ENCODE results near the gene KLF6.

KLF6 gene

GRCh38 chr10:3785251-3785850, 342 bp upstream of the KLF6 start:
- Histone ChIP-seq H3K27me3 (ENCODE audit: low read length) (no peaks in the 10 kb centered on the region), H2AFZ (ENCODE audit: low read depth, low read length, severe bottlenecking) (peak overlapping the region; percentile 85), H4K20me1 (ENCODE audit: low read depth, low read length) (no peaks in the 10 kb centered on the region), H3K9ac (ENCODE audit: low read length) (peak overlapping the region; percentile 93), H3K9me2 (replicated peaks; ENCODE audit: insufficient read depth, low read length) (no peaks in the 10 kb centered on the region), H3K4me2 (ENCODE audit: low read depth, low read length, poor library complexity, severe bottlenecking) (peak overlapping the region; percentile 76), H3F3A (ENCODE audit: insufficient read depth) (peaks cover 6% of the 10 kb centered on the region; the same call in 1 of the 2 replicates), H3K36me3 (ENCODE audit: low read length) (no peaks in the 10 kb centered on the region; the same call in 1 of the 2 replicates), H3K4me3 (ENCODE audit: insufficient read depth, low read length, poor library complexity, severe bottlenecking) (peak overlapping the region; percentile 81), H3K79me2 (ENCODE audit: insufficient read depth, low read length) (peaks cover 30% of the 10 kb centered on the region), H3K9me3 (ENCODE audit: insufficient read depth, low read length) (no peaks in the 10 kb centered on the region), H3K27ac (ENCODE audit: low read depth, low read length) (peak overlapping the region; percentile 82)
- TF ChIP-seq EZH2phosphoT487 (conservative IDR thresholded peaks at IDR 0.05; ENCODE audit: low read length), result no peak
- TF ChIP-seq CTCF (IDR thresholded peaks at IDR 0.05; ENCODE audit: insufficient read depth, low read length, poor library complexity, severe bottlenecking), result no peak

DNA sequence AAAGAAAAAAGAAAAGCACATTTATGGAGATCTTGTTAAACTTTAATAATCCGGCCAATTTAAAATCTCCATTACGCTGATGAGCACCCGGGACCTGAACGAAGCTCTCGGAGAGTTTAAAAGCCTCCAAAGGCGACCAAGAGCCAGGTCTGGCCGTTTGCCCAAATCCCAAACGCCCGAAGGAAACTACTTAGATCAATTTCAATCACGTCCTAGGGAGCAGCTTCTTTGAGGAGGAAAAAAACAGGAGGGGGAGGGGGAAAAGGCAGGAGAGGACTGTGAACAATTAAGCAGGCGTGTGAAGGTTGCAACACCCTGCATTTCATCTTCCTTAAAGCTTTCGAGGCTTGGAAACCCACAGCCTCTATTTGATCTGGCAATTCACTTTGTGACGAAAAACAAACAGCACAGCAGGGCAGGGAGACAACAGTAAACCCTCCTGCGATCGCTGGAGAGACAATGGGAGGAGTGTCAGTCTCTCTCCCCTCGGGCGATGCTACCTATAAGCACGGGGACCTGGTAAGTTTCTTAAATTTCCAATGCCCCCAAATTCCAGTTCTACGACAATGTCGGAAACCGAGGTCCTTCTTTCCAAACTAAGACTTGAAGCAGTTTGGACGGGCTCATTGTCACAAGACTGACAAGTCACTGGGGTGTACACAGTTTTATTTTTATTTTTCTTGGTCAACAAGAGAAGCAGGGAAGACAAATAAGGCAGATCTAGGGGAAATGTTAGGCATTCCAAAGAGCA, 1.2 kb downstream of the KLF6 start:
- H3K4me2 ChIP-seq (ENCODE audit: low read depth, low read length, poor library complexity, severe bottlenecking), result peak overlapping the region; percentile 80
- H3K27ac ChIP-seq (ENCODE audit: low read depth, low read length), result peak overlapping the region; percentile 82
- no peaks in the 10 kb centered on the region for H3K9me3 ChIP-seq (ENCODE audit: insufficient read depth, low read length)
- no peaks in the 10 kb centered on the region for H3K27me3 ChIP-seq (ENCODE audit: low read length)
- H3K36me3 ChIP-seq (ENCODE audit: low read length), result peaks cover 3% of the 10 kb centered on the region
- peak overlapping the region; percentile 93 for H3K9ac ChIP-seq (ENCODE audit: low read length)
- no peaks in the 10 kb centered on the region for H3K9me2 ChIP-seq (replicated peaks; ENCODE audit: insufficient read depth, low read length)
- no peaks in the 10 kb centered on the region for H4K20me1 ChIP-seq (ENCODE audit: low read depth, low read length)
- no peak for TF ChIP-seq CTCF (IDR thresholded peaks at IDR 0.05; ENCODE audit: insufficient read depth, low read length, poor library complexity, severe bottlenecking)
- TF ChIP-seq EZH2phosphoT487 (conservative IDR thresholded peaks at IDR 0.05; ENCODE audit: low read length), result no peak
- H3K4me3 ChIP-seq (ENCODE audit: insufficient read depth, low read length, poor library complexity, severe bottlenecking), result peak overlapping the region; percentile 81
- peaks cover 6% of the 10 kb centered on the region; the same call in 1 of the 2 replicates for H3F3A ChIP-seq (ENCODE audit: insufficient read depth)
- peaks cover 30% of the 10 kb centered on the region for H3K79me2 ChIP-seq (ENCODE audit: insufficient read depth, low read length)
- H2AFZ ChIP-seq (ENCODE audit: low read depth, low read length, severe bottlenecking), result no peak overlapping the region

GRCh38 chr10:3783316-3783681, 1.7 kb downstream of the KLF6 start:
- Histone ChIP-seq H3F3A (ENCODE audit: insufficient read depth) (peaks cover 6% of the 10 kb centered on the region; the same call in 1 of the 2 replicates), H3K4me3 (ENCODE audit: insufficient read depth, low read length, poor library complexity, severe bottlenecking) (peak overlapping the region; percentile 81), H3K27me3 (ENCODE audit: low read length) (no peaks in the 10 kb centered on the region), H3K36me3 (ENCODE audit: low read length) (peaks cover 8% of the 10 kb centered on the region), H3K79me2 (ENCODE audit: insufficient read depth, low read length) (peaks cover 30% of the 10 kb centered on the region), H4K20me1 (ENCODE audit: low read depth, low read length) (0 out of 2 replicates have a peak, but pooled peaks cover 2% of the 10 kb centered on the region), H3K4me2 (ENCODE audit: low read depth, low read length, poor library complexity, severe bottlenecking) (peak overlapping the region; percentile 80), H3K9me2 (replicated peaks; ENCODE audit: insufficient read depth, low read length) (no peaks in the 10 kb centered on the region), H3K9ac (ENCODE audit: low read length) (peak overlapping the region; percentile 93), H2AFZ (ENCODE audit: low read depth, low read length, severe bottlenecking) (no peak overlapping the region), H3K9me3 (ENCODE audit: insufficient read depth, low read length) (no peaks in the 10 kb centered on the region), H3K27ac (ENCODE audit: low read depth, low read length) (peak overlapping the region; percentile 82)
- TF ChIP-seq CTCF (IDR thresholded peaks at IDR 0.05; ENCODE audit: insufficient read depth, low read length, poor library complexity, severe bottlenecking), result no peak
- no peak for TF ChIP-seq EZH2phosphoT487 (conservative IDR thresholded peaks at IDR 0.05; ENCODE audit: low read length)
